Measurements from ENCODE around the gene CTAG1B.
"Not testable (repeated sequence)": the region's sequence is repeated elsewhere in the genome, so short reads cannot be mapped to it uniquely, and the experiment has no call there.

The CTAG1B gene

DNA sequence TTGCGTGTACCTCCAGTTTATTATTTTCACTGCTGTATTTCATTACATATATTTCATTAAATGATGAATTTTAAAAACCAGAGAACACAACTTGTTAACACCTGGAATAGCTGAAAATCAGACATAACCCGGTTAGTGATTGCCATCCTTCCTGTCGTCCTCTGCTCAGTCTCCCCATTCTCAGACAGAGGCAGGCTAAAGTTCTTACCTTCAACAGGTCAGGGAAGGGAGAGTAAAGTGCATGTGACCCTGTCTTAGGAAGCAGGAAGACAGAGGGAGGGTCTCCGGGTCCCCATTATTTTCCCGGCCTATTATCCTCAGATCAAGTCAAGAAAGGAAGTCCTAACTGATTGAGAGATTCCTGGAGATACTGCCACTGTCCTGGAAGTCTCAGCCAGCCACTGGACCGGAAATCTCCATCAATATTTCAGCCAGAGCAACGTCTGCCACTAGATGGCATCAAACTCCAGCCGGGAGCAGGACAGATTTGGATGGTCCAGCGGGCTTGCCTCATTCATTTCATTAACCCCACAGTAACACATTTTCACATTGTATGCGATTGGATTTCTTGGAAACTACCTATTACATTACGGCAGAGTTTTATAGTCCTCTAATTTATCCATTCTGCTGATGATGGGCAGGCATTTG, 1.8 kb upstream of the CTAG1B start:
- DNase-seq (ENCODE audit: low read depth), result not testable (repeated sequence)

DNA sequence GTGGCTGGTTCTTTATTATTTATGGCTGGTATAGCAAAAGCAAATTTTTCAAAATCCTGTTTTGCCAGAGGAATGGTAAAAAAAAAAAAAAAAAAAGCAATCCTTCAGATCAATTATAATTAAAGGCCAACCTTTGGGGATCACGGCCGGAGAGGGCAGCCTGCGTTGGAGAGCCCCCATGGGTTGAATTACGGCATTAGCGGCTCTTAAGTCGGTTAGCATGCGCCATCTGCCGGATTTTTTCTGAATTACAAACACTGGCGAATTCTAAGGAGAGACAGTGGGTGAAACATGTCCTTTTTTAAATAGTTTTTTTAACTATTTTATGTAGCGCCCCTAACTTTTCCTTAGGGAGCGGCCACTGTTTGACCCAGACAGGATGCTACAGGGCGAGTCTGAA, 5.5 kb downstream of the CTAG1B start:
- DNase-seq (ENCODE audit: low read depth), result not testable (repeated sequence)

DNA sequence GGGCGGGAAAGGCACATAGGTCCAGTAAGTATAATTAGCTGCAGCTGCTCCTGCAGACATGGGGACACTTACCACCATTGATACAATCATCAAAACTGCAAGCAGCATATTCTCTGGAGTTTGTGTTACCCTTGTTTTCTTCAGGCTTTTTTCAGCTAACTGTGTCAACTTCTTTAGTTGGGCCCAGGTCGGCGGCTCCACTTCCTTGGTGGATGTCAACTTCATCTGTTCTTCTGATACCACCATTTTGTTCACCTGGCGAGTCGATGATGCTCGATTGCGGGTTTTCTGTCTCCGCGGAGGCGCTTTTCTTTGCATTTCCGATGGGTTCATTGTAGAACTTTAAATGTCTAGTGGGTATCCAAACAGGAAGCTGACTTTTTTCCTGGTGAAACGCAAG, 7.9 kb downstream of the CTAG1B start:
- not testable (repeated sequence) for DNase-seq (ENCODE audit: low read depth)

DNA sequence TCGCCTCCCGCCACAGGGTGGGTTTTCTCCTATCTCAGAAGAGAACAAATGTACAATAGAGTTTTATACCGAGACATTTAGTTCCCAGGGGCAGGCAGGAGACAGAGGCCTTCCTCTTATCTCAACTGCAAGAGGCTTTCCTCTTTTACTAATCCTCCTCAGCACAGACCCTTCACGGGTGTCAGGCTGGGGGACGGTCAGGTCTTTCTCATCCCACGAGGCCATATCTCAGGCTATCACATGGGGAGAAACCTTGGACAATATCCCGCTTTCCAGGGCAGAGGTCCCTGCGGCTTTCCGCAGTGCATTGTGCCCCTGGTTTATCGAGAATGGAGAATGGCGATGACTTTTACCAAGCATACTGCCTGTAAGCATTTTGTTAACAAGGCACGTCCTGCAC, 10.3 kb downstream of the CTAG1B start:
- DNase-seq (ENCODE audit: low read depth), result not testable (repeated sequence)

DNA sequence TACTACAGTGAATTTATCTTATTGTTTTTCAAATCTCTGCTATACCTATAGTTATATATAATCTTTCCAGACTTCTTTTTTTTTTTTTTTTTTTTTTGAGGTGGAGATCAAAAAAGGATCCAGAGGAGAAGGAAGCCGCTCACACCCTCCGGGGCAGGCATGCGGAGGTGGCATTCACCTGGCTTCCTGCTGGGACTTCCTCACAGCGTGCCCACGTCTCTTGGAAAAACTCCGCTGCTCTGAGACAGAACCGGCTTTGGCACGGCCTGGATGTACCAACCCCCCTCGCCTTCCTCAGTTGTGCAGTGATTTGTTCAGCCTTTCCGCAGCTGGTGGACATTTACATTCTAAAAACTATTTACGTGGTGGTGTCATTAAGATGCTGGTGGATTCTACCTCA, 11.1 kb downstream of the CTAG1B start:
- DNase-seq (ENCODE audit: low read depth), result not testable (repeated sequence)

DNA sequence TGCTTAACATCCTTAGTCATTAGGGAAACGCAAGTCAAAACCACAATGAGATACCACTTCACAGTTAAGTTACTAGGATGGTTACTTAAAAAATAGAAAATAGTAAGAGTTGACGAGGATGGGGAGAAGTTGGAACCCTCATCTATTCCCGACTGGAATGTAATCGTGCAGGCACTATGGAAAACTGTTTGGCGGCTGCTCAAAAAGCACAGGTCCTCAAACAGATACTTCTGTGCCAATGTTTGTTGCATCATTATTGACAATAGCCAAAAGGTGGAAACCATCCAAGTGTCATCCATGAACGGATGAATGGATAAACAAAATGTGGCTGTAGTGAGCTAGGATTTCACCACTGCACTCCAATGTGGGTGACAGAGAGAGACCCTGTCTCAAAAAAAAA, 11.7 kb downstream of the CTAG1B start:
- no peak for DNase-seq (ENCODE audit: low read depth)

DNA sequence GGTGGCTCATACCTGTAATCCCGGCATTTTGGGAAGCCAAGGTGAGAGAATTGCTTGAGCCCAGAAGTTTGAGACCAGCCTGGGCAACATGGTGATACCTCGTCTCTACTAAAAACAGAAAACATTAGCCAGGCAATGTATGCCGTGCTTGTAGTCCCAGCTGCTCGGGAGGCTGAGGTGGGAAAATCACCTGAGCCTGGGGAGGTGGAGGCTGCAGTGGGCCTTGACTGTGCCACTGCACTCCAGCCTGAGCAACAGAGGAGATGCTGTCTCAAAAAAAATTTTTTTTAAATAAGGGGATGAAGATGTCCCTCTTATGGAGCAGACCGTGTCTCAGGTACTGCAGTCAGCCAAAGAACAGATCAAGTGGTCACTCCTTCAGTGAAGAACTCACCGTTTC, 13.5 kb downstream of the CTAG1B start:
- no peak for DNase-seq (ENCODE audit: low read depth)

DNA sequence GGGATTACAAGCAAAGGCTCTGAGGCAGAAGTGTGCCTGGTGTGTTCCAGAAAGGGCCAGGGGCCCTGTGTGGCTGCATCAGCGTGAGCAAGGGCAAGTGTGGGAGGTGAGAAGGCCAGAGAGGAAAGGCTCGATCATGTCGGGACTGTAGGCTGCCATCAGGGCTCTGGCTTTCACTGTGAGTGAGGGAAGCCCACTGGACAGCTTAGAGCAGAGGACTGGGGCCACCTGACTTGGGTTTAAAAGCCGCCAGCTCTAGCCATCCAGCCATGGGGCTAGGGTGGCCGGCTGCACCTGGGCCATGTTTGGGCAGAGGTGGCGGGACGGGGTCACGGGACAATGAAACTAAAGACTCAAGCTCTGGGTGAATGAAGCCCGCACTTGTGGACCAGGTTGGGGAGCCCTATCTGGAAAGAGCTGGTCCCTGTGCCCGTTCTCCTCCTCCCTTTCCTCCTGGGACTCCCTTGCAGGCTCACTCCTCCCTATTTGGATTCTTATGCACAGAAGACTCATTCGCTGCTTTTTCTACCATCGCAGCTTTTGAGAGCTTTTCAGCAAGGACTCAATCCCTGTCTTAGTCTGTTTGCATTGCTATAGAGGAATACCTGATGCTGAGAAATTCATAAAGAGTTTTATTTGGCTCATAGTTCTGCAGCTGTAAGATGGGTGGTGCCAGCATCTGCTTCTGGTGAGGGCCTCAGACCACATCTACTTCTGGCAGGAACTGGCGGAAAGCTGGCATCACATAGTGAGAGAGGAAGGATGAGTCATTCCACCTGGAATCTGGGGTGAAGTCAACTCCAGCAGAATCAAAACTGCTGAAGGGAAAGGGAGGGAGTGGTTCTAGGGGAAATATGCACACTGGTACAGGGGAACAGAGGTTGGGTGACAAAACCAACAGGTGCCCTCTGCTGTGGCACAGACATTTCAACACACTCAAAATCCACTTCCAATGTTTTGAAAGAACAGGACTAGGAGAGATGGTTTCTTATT, 15.3 kb downstream of the CTAG1B start:
- DNase-seq (ENCODE audit: low read depth), result no peak

DNA sequence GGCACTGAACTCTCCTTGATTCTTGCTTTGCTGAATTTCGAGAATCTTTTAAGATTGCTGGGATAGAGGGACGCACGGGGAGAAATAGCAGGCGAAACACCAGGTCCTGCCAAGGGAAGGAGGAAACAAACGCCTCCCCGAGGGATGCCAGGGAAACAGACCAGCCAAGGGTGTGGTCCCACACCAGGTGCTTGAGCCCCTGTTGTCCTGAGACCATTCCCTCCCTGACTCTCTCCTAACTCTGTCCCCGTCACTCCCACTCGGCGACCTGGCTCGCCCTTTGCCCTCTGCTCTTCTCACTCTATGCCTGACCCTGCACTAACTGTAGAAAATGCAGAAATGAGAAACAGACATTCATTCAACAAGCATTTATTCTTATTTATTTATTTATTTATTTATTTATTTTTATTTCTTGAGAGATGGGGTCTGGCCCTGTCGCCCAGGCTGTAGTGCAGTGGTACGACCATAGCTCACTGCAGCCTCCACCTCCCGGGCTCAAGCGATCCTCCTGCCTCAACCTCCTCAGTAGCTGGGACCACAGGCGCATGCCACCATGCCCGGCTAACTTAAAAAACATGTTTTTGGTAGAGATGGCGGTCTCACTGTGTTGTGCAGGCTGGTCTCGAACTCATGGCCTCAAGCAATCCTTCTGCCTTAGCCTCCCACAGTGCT, 16.2 kb downstream of the CTAG1B start:
- DNase-seq (ENCODE audit: low read depth), result no peak

DNA sequence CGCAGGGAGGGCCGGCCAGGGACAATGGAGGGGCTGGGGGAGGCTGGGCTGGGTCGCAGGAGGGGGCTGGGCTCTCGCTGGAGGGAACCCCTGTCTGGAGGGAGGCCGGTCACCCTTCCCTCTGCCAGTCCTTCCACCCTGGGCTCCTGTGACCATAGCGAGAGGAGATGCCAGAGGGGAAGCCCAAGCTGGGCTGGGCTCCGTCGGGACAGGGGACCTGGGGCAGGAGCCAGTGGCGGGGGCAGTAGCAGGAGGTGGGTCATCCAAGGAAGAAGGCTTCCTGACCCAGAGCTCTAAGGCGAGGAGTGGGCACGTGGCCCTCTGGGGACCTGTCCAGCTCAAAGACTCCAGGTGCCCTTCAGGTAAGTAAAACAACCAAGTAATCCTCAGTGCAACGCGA, 16.9 kb downstream of the CTAG1B start:
- DNase-seq (ENCODE audit: low read depth), result no peak

DNA sequence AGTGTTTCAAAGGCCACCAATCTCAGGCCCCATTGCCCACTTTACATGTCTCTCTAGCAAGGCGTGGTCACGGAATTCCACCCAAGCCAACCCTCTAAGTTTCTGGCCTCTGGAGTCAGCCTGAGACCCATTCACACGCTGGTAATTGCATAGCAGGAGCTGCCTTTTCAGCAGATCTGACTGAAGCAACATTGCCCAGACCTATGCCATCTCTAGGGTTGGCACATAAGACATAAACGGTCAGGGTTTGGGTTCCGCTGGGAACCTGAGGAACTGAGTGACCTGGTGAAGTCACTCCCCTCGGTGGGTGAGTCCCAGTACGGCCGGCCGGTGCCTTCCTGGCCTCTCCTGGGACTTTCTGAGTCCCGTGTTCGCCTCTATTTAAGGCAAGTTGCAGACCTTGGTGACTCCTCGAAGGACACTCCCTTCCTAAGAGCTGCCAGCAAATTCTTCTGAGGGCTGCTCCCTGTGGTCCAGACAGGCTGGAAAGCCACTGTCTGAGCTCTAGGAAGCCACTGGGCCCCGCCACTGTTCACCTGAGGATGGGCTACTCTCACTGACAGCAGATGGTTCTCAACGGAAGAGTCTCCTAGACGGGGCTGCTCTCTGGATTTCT, 18.2 kb downstream of the CTAG1B start:
- no peak for DNase-seq (ENCODE audit: low read depth)

DNA sequence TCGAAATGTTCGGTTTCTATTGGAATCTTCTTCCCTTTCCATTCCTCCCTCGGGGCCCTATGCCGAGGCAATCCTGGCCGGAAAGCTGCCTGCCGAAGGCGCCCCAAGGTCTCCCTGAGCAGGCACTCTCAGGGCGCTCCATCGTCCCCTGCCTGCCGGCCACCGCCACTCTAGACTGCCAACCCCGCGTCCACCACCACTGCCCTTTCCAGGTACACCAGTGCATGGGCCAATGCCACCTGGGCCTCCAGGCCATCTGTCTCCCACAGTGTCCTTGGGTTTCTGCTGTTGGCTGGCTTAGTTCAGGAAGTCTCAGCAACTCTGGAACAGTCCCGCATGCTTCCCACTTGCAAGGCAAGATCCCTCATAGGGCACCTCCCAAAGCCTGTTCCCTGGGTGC, 19.6 kb downstream of the CTAG1B start:
- no peak for DNase-seq (ENCODE audit: low read depth)

DNA sequence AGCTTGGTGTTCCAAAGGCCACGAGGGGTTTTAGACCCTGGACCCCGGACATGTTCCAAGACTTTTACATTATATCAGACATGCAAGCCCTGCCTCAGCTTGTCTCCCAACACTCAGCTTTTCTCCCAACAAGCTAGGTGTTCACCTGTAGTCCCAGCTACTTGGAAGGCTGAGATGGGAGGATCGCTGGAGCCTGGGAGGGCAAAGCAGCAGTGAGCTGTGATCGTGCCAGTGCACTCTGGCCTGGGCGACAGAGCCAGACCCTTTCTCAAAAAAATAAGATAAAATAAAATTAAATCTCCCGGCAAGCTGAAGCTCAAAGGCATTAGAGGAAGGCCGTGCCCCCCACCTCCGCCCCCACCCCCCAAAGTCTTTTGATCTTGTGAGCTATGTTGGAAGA, 20.4 kb downstream of the CTAG1B start:
- no peak for DNase-seq (ENCODE audit: low read depth)

DNA sequence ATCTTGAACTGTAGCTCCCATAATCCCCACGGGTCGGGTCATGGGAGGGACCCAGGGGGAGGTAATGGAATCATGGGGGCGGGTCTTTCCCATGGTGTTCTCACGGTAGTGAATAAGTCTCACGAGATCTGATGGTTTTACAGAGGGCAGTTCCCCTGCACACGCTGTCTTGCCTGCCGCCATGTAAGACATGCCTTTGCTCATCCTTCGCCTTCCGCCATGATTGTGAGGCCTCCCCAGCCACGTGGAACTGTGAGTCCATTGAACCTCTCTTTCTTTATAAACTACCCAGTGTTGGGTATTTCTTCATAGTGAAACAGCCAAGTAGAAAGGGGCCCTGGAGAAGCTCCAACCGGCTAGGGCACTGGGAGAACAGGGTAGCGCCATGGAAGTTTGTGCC, 21.9 kb downstream of the CTAG1B start:
- DNase-seq (ENCODE audit: low read depth), result no peak

DNA sequence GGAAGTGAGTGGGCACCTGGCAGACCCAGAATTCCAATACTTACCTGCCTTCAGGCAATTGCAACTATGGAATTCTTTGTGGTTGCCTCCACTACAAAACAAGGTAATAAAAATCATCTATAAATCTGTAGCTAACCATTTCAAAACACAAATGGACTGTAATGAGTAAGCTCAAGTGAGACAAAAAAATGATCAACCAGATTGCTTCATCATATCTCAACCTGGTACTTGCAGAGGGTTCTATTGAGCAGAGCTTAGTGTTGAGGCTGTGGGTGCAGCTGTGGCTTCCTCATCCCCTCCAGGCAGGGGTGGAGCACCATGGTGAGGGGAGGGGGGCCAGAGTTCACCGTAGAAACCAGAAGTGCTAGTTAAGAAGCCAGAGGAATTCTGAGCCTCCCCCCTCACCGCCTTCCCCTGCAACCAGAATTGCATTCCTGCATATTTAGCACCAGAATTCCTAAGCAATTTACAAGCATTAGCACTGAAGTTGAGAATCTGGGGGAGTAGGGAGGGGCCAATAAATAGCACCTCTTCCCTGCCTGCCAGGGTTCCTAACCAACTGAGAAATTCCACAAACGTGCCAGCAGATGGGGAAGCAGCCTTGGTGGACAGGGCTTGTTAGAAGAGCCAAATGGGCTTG, 22.7 kb downstream of the CTAG1B start:
- no peak for DNase-seq (ENCODE audit: low read depth)

DNA sequence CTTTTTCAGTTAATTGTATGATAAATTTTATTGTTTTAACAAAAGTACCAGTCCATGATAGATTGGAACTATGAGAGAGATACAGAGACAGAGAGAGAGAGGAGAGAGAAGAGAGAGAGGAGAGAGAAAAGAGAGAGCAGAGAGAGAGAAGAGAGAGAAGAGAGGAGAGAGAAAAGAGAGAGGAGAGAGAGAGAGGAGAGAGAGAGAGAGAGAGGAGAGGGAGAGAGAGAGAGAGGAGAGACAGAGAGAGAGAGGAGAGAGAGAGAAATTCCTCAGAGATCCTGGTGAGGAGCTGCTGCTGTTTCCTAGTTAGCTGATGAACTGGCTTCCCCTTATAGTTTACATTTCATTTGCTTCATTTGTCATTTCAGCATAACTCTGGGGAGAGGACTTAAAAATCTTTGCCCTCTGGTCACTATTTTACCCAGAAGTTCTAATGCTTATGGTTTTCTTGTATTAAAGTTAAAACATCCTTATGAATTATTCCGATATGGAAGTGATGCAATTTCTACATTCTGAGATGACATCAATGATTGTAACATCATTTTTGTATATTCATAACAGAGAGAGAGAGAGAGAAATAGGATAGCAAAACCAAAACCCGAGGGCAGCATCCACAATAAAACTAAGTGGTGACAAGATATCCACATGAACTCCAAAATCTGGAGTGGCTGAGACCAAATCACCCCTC, 23.4 kb downstream of the CTAG1B start:
- DNase-seq (ENCODE audit: low read depth), result no peak

DNA sequence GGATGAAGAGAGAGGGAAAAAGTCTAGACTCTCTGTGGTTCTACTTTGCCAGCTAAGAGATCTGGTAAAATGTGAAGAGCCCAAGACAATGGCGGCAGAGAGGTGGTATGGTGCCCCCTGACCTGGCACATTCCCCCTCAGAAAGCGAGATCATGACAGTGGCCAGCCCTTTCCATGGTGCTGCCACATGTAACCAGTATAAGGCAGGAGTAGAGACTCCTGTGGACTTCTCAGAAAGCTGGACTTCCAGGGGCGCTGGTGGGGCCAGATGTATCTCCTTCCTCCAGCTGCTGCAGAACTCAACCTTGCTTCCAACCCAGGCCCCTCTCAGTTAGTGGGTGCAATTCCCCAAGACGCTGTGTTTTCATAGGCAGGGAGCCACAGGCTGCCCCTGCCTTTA, 24.6 kb downstream of the CTAG1B start:
- no peak for DNase-seq (ENCODE audit: low read depth)

DNA sequence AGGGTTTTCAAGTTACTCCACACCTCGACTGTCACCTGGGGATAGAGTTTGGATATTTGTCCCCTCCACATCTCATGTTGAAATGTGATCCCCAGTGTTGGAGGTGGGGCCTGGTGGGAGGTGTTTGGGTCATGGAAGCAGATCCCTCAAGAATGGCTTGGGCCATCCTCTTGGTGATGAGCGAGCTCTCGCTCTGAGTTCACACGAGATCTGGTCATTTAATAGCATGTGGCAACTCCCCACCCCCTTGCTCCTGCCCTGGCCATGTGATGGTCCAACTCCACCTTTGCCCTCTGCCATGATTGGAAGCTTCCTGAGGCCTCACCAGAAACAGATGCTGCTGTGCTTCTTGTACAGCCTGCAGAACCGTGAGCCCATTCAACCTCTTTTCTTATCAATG, 25.9 kb downstream of the CTAG1B start:
- DNase-seq (ENCODE audit: low read depth), result no peak

DNA sequence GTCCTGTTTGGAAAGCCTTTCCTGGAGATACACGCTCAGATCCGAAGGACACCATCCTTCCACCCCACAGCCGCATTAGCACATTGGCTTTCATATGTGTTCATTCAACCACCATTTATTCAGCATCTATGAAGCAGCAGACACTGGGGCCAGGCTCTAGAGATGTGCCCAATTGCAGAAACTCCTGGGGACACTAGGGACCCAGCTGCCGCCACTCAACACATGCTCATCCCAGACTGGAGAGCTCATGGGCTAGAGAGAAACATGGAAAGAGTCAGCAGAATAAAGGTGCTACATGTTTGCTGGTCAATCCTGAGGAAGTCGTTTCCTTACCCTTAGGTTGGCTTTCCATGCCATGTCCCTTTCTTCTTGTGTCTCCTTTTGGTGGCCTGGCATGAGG, 26.6 kb downstream of the CTAG1B start:
- DNase-seq (ENCODE audit: low read depth), result no peak

DNA sequence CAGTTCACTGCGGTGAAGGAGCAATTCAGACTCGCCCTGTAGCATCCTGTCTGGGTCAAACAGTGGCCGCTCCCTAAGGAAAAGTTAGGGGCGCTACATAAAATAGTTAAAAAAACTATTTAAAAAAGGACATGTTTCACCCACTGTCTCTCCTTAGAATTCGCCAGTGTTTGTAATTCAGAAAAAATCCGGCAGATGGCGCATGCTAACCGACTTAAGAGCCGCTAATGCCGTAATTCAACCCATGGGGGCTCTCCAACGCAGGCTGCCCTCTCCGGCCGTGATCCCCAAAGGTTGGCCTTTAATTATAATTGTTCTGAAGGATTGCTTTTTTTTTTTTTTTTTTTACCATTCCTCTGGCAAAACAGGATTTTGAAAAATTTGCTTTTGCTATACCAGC, 28.7 kb downstream of the CTAG1B start:
- DNase-seq (ENCODE audit: low read depth), result not testable (repeated sequence)

DNA sequence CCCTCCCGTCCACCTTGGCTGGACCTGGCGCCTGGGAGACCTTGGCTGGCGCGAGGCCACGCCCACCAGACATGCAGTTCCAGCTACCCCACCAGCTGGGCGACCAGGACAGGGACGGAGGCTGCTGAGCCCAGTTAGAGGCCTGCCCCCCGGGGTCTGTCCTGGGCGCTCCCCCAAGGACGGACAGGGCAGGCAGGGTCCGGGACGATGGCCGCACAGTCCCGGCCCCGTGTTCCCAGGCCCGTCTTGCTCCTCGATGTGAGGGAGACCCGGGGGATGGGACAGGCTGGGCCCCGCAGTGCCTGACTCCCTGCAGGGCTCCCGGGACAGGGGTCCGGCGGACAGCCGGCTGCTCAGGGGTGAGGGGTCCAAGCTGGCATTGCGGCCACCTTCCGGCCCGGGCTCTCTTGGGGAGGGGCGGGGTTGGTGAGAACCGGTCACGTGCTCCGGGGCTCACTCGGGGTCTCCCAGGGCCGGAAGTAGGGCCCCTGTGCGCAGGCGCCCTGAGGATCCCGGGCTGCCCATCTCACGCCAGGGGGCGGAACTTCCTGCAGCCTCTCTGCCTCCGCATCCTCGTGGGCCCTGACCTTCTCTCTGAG, 34.4 kb downstream of the CTAG1B start, which contains the start of gene CTAG1A:
CTAG1A (plus strand) TSS at position 549 of the 599 bp plus-strand sequence. CDS start 74 bp downstream, outside the sequence.
- DNase-seq (ENCODE audit: low read depth), result not testable (repeated sequence)

Data from activated T-helper 1 cell treated with Interleukin-2 at 50 U/mL for 16 hours (primary cell).